Activated CD8-positive, alpha-beta memory T cell treated with anti-CD3 and anti-CD28 coated beads for 1 hour (primary cell): ENCODE results near the gene GRIK2.
"Not testable (repeated sequence)": the region's sequence is repeated elsewhere in the genome, so short reads cannot be mapped to it uniquely, and the experiment has no call there.

ENCODE experiments used
- DNase-seq, 2 donors: peaks; one replicate each; pipeline ENCODE4 v3.0.0-alpha.2; 2020; ENCODE audit warnings: low read depth in 1 of 2; ENCODE audit errors: extremely low read depth in 1 of 2

The GRIK2 gene

GRCh38 chr6:101613556-101613955 lies 220.0 kb downstream of the GRIK2 start:
- no peak for DNase-seq

- no peak for DNase-seq
Observed at GRCh38 chr6:101614774-101615173, 221.3 kb downstream of the GRIK2 start.

GRCh38 chr6:101626269-101626668 lies 232.8 kb downstream of the GRIK2 start:
- DNase-seq: no peak

GRCh38 chr6:101630941-101631340 lies 237.4 kb downstream of the GRIK2 start:
- no peak for DNase-seq

- DNase-seq: no peak
Observed at GRCh38 chr6:101633081-101633480, 239.6 kb downstream of the GRIK2 start.

- DNase-seq: not testable (repeated sequence)
Observed at GRCh38 chr6:101638865-101639264, 245.4 kb downstream of the GRIK2 start.

GRCh38 chr6:101640131-101640530 lies 246.6 kb downstream of the GRIK2 start:
- no peak for DNase-seq

- no peak for DNase-seq
Observed at GRCh38 chr6:101645770-101646169, 252.3 kb downstream of the GRIK2 start.

- no peak for DNase-seq
Observed at GRCh38 chr6:101650402-101651100, 257.0 kb downstream of the GRIK2 start.

- DNase-seq: no peak
Observed at GRCh38 chr6:101652079-101652478, 258.6 kb downstream of the GRIK2 start.

- no peak for DNase-seq
Observed at GRCh38 chr6:101655109-101655508, 261.6 kb downstream of the GRIK2 start.

- DNase-seq: no peak
Observed at GRCh38 chr6:101662111-101662897, 268.8 kb downstream of the GRIK2 start.

GRCh38 chr6:101663100-101663499 lies 269.6 kb downstream of the GRIK2 start:
- DNase-seq: no peak

- DNase-seq: no peak
Observed at GRCh38 chr6:101666256-101666655, 272.7 kb downstream of the GRIK2 start.

- no peak for DNase-seq
Observed at GRCh38 chr6:101668496-101669030, 275.1 kb downstream of the GRIK2 start.

GRCh38 chr6:101676187-101676586 lies 282.7 kb downstream of the GRIK2 start:
- no peak for DNase-seq

GRCh38 chr6:101682937-101683336 lies 289.4 kb downstream of the GRIK2 start:
- no peak for DNase-seq

- no peak for DNase-seq
Observed at GRCh38 chr6:101683884-101684283, 290.4 kb downstream of the GRIK2 start.

- DNase-seq: no peak
Observed at GRCh38 chr6:101686653-101687052, 293.1 kb downstream of the GRIK2 start.

- DNase-seq: no peak
Observed at GRCh38 chr6:101689156-101689555, 295.6 kb downstream of the GRIK2 start.

- DNase-seq: no peak
Observed at GRCh38 chr6:101689695-101690094, 296.2 kb downstream of the GRIK2 start.

- DNase-seq: no peak
Observed at GRCh38 chr6:101700655-101701054, 307.1 kb downstream of the GRIK2 start.
